Stimulated activated CD4-positive, alpha-beta T cell treated with anti-CD3 and anti-CD28 coated beads, Interleukin-2, amount 100 ng/mL, for 4 hours (primary cell): ENCODE results near the gene MID2.
"Not testable (repeated sequence)": the region's sequence is repeated elsewhere in the genome, so short reads cannot be mapped to it uniquely, and the experiment has no call there.

Source experiments
- DNase-seq: peaks from one replicate; pipeline ENCODE4 v3.0.0-alpha.2; 2020; ENCODE audit warnings: low read depth

MID2 gene

DNA sequence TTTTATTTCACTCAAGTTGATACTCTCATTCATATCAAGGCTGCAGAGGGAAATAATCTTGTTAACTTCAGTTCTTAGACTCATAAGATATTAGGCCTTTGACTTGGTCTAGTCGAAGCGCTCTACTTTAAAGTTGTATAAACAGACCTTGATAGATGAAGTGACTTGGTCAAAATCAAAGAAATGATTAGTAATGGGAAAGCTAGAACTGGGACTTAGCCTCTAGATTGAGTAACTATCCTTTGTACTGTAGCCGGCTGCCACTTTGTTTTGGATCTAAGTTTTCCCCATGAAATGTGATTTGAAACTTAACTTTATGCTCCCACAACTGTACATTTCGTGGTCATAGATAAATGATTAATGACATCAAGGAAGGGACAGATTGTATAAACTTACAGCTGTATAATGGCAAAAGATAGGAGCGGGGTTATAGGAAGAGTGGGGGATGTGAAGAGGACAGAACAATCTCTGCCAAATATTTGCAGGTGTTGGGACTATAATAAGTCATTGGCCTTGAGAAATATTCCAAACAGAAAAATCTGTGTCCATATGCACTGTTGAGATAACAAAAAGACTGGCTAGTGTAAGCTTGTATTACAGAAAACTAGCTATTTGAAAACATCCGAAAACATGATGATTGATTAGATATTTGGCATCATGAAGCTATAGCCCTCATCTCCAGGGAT is 17.2 kb downstream of the MID2 start:
- no peak for DNase-seq

DNA sequence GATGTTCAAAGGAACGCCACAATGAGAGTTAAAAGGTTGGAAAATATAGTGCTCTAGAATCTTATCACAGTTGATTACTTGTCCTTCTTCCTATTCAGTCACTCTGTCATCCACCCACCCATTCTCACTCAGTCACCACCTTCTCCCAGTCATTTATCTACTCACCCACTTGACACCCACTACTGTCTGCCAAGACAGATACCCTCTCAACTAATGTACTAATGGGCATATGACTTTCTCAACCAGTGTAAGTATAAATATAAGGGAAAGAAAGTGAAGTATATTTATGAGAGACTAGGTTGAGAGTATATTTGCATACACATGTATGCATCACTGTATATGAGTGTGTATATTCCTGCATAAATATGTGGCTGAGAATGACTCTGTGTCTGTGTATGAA is 20.0 kb downstream of the MID2 start:
- peak; percentile 22 for DNase-seq

DNA sequence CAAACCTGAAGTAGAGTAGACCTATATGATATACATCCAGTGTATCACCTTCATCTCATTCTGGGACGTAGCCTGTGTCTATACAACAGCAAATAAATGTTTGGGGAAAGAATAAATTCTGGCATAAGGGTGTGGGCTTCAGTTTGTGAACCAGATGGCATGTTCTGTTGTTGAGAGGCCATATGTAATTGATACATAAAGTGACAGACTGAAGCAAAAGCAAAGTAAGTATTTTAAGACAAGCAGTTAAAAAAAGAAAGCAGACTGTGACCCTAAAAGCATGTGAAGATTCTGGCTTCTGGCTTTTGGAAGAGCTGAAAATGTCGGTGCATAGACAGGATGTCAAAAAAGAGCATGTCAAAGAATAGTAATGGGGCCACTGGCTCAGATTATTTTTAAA is 22.9 kb downstream of the MID2 start:
- DNase-seq, result no peak

DNA sequence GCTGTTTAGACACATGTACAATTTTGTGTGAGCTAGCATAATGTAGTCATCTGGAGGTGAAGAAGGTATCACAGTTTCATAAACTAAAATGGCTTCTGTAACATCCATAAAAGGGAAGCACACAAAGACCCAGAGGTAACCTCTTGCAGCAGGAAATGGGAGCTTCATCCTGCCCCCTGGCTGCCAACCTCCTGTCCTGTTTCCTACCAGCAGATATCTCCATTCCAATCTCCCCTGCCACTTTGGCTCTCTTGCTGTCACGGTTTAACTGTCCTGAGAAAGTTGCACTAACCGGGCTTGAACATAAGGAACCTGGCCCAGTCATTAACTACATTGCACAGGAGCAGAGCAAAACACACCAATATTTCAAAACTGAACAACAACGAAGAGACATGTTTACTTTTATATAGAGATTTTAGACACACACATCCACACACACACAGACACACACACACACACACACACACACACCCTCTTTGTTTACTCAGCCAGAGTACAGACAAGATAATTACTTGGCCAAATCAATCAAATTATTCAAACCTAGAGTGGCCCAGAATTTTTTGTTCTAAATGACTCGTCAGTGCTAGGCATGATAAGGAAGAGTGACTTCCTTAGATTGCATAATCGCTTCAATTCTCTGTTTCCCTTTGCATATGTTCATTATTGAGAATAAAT is 24.2 kb downstream of the MID2 start:
- no peak for DNase-seq

DNA sequence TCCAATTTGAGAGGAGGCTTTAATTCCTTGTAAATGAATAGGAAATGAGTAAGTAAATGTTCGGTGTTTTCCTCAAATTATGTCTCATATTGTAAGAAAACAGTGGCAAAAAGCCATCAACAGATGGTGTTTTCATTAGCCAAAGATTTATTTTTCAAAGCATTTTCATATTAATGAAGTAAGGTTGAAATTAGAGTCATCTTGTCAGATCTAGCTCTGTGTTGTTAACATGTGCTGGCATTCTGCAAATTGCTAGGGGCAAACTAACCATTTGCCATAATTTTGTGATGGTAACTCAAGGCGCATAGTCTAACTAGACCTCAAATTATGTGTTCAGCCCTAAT is 24.7 kb downstream of the MID2 start:
- DNase-seq, result no peak

DNA sequence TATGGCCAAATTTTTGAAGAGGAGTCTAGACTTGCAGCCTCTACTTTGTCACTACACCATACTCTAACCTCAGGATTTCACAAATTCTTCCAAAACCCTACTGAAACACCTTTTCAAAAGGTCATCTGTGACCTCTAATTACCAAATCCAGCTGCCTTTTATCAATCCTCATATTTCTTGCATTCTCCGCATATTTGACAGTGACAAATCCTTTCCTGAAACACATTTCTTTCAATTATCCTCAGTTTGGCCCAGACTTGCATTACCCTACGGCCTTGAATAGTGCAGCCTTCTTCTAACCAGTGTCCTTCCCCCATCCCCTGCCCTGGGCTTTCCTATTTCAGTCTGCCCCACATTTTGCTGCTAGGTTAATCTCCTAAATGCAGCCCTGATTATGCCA is 25.5 kb downstream of the MID2 start:
- no peak for DNase-seq

DNA sequence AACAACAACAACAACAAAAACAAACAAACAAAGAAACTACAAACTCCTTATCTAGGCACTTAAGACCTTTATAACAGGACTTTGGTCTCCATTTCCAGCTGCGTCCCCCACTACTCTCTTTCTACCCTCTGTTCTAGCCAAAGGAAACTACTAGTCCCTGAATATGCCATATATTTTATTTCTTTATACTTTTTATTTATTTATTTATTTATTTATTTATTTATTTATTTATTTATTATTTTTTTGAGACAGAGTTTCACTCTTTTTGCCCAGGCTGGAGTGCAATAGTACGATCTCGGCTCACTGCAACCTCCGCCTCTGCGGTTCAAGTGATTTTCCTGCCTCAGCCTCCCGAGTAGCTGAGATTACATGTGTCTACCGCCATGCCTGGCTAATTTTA is 26.0 kb downstream of the MID2 start:
- DNase-seq, result not testable (repeated sequence)

DNA sequence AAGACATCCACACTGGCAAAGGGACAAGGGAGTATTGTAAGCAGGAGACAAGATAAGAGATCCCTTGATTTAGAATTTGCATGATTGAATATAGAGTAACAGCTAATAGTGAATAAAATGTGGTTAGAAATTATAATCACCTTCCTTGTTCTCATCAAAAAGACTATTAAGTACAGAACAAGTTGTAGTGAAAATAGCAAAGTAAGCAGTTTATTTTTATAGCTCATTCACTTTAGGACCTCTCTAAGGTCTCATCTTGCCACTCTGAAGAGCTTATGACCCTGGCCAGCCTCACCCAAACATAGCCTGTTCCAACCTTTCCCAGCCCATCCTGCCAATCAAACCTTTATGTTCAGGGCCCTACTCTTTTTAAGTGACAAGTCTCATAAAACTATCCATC is 30.6 kb downstream of the MID2 start:
- no peak for DNase-seq

DNA sequence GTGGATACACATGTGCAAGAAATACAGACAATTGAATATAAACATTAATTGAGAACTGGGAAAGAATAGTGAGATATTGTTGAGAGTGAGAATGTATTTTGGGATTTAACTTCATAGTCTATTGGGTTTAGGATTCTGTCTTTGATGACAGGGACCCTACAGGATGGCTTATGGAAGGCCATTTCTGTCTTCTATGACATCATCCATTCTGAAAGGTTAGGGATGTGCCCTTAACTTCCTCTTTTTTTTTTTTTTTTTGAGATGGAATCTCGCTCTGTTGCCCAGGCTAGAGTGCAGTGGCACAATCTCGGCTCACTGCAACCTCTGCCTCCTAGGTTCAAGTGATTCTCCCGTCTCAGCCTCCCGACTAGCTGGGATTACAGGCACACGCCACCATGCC is 31.4 kb downstream of the MID2 start:
- DNase-seq, result not testable (repeated sequence)

DNA sequence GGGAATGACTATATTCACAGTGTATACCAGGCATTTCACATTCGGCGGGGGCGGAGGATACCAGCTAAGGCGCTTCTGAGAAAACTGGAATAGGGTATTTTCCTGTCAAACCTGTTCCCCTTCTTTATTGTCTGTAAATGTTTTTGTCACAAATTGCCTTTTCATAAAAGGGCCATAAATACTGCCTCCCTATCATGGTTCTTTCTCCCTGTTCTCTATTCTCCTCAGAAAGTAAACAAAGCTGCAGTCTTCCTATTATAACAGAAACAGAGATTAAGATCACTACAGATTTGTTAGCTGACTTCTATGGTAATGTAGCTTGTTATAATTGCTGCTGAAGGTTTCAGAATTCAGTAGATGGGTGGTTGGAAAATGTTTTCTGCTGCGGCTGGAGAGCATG is 32.2 kb downstream of the MID2 start:
- no peak for DNase-seq

DNA sequence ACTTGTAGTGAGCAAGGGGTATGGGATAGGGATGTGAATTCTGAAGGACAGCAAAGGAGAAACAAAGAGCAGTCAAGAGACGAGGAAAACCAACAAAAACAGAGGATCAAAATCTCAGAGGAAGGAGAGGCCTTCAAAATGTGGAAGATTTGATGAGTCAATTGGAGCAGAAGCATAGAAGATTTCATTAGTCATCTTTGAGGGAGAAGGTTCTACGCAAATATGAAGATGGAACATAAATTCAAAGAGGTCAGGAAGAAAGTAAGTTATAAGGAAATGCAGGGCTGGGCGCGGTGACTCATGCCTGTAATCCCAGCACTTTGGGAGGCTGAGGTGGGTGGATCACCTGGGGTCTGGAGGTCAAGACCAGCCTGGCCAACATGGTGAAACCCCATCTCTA is 35.4 kb downstream of the MID2 start:
- no peak for DNase-seq

DNA sequence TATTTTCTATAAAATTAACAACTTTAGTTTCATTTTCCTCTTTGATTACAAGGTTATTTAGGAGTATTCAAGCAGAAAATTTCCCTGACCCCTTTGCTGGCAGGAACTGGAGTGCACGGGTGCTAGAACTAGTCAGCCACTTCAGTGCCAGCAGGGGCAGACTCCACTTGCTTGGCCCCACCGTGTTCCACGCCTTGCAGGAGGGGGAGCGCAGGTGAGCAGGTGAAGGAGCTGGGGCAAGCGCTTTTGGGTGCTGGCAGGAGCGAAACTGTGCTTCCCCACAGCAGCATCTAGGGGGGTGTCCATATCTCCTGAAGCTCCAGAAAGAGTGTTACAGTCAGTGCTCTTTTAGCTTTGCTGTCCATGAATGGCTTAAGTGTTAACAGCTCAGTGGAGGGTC is 45.5 kb downstream of the MID2 start:
- DNase-seq, result no peak

DNA sequence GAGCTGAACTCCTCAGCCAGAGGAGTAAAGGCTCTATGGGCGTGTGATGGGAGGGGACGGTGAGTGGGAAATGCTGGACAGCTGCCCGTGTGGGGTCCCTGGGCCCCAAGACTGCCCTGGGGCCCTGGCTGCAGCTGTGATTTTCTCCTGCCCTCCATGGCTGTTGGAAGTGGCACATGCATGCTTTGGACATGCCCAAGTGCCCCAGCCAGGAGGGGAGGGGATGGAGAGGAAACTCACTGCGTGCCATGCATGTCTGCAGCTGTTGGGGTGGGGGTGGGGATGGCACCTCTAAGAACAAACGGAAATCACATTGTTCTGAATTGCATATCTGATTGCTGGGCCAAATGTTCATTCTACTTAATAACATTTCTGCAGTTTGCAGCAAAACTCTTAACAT is 52.4 kb downstream of the MID2 start:
- no peak for DNase-seq

DNA sequence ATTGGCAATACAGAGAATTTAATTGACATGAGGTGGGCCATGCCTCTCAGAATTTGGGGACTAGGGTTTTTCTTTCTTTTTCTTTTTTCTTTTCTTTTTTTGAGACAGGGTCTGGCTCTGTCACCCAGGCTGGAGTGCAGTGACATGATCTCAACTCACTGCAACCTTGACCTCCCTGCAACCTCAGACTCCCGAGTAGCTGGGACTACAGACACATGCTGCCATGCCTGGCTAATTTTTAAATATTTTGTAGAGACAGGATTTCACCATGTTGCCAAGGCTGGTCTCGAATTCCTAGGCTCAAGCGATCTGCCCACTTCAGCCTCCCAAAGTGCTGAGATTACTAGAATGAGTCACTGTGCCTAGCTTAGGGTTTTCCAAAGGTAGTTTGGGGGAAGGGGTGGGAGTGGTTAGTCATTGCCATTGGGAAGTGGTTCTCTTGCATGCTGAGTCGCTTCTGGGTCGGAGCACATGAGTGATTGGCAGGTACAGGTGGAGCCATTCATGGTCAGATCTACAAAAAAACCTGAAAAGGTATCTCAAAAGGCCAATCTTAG is 54.5 kb downstream of the MID2 start:
- no peak for DNase-seq

DNA sequence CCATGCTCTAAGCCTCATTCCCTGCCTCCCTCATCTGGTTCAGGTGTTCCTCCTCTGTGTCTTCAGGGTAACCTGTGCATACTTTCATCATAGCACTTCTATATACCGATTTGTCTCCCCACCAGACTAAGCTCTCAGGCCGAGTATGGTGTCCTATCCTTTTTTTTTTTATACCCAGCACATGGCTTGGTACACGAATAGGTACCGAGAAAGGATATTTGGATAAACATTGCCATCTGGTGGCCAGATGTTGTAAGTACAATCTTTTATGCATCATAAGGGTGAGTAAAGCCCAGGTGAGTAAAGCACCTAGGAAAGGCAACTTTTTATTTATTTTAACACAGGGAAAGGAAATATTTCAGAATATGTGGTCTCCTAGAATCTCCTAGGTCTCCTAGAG is 68.4 kb downstream of the MID2 start:
- peak; percentile 21 for DNase-seq

DNA sequence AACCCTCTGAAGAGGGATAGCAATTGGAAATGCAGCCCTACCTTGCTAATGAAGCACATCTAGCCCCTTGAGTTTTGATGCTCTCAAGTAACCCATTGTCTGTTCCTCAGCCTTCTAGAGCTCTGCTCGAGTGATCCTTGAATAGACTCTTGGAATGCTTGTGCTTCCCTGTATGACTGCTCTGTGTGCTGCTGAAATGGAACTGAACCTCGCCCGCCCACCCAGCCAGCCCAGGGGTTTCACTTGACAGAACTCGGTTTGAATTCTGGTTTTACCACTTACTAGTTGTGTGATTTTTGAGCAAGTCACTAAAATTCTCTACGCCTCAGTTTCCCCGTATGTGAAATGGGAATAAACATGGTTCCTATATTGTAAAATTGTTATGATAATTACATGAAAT is 77.1 kb downstream of the MID2 start:
- DNase-seq, result no peak

DNA sequence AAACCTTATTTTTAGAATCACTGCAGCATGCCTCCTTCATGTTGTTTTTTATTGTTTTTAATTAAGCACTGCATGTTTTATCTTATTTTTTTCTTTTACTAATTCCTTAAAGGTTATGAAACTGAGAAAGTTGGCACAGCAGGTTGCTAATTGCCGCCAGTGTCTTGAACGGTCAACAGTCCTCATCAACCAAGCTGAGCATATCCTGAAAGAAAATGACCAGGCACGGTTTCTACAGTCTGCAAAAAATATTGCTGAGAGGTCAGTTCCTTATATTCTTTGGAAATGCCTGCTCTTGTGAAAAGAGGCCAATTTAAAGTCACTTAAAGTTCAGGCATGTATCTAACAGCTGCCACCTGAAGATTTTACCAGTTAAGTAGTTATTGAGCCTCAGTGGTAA is 79.7 kb downstream of the MID2 start:
- DNase-seq, result no peak

DNA sequence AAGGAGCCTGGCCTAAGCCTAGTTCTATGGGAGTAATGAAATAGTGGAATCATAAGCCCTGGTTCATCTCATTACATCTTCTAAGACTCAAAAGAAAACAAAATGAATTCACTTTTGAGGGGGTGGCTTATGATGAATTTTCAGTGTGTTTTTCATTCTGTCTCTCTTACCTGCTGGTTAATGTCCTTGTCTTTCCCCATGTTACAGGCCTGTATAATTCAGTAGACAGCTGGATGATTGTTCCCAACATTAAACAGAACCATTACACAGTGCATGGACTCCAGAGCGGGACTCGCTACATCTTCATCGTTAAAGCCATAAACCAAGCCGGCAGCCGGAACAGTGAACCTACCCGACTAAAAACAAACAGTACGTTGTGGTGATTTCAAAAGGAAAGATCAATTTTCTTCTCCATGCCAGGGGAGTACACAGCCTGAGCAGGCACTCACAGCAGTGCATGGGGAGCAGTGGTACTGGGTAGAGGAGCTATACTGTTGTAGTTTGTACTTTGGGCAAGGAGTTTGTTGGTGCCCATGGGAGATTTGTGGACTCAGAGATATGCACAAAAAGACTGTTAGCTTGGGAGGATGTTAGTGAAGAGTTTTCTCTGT is 98.6 kb downstream of the MID2 start:
- DNase-seq, result no peak

DNA sequence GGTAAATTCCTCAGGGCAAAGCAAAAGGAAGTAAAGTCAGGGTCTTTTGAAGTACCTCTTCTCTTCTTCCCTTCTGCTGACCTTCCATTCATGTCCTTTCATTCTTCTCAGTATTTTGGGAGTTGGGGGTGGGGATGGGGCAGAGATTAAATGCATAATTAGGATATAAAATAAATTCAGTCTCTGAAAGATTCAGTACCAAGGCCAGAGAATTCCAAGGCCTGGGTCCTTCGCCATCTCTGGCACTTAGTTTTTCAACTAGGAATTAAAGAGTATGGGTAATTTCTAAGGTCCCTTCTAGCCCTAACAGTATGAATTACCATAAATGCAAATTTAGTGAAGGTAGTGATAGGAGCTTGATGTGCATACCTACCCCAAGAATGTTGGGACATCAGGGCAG is 108.6 kb downstream of the MID2 start:
- DNase-seq, result no peak

DNA sequence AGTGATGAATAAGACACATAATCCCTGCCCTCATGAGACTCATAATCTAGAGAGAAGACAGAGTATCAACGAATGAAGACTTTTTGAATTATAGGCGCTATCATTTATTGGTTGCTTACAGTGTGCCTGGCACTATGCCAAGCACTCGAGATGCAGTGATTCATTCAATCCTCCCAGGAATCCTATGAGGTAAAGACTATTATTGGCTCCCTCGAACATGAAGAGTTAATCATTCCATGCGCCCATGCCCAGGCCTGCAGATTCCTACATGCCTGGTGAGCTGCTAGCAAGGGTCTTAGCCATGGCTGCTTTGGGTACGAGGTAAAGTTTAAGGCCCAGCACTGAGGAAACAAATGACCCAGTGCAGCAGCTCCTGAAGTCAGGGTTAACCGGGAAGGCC is 109.5 kb downstream of the MID2 start:
- DNase-seq, result no peak

DNA sequence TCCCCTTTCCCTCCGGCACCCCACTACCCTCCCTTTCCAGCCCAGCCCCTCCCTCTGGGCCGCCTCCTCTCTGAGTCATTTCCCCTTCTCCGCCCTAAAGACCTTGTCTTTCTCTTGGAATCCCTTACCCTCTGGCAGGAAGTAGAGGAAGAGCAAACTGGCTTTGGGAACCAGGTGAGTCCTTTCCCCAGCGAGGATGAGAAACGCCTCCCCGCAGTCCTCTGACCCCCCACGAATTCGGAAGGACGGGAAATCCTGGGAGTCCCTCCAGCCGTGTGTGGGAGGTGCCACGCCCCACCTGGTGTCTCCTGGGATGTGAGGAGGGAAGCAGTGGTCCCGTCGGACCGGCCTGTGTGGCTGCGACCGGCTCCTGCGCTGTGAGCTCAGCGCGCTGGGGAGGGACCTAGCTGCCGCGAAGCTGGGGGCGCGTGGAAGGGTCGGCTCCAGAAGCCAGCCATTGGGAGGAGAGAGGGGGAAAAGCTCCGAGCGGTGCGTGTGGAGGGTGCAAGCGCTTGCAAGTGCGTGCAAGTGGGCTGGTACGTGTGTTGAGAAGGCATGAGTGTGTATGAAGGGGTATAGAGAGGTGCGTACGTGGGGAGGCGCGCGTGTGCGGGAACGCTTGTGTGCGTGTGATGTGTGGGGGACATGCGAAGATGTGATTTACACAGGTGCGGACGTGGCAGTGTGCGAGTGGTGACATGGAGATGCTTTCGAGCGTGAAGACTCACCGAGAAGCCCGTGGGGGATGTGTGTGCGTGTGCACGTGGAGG is 110.2 kb downstream of the MID2 start:
- DNase-seq, result no peak

DNA sequence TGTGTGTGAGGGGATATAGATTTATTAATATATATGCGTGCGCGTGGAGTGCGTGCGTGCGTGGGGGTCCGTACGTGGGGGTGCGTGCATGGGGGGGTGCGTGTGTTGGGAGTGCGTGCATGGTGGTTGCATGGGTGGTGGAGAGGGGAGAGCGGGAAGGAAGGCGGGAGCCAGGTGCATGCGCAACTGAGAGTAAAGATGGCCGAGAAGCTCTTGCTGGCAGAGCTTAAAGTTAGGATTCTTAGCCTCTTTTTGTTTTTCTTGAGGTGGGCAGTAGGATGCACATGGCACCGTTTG is 110.7 kb downstream of the MID2 start:
- DNase-seq, result no peak

DNA sequence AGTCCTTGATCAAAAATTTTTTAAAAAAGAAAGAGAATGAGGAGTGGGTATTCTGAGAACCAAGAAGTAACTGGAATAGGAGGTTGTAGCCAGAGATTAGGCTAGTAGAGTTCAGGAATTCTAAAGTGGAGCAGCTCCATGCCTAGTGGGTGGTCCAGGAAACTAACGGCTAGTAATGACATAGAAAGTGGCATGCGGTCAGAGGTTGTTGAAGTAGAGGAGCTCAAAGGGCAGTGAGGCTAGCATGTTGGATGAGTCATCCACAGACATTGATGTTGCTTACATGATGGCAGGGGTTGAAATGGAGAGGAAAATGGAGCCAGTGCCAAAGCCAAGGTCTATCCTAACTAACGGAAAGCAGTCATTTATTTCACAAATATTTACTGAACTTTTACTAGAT is 114.4 kb downstream of the MID2 start:
- DNase-seq, result no peak
